Thyroid gland (tissue), 4 donors: Measurements from ENCODE around the gene TROAP. TPM values are rescaled to one million over a fixed set of nuclear protein-coding genes. Genes with fewer than 3 reads are reported as not detected.
"Not testable (repeated sequence)": the region's sequence is repeated elsewhere in the genome, so short reads cannot be mapped to it uniquely, and the experiment has no call there.

ENCODE experiments used
- DNase-seq, 2 donors: peaks; one replicate each; pipeline ENCODE4 v3.0.0-alpha.2; 2019
- H3K27ac ChIP-seq, 3 donors: fragments of 200-600 bp; sonication (generic); 1 replicate in 2 of 3; 2 replicates in 1 of 3; pipeline ENCODE4 v1.5.1; 2016 to 2019; ENCODE audit warnings: mild to moderate bottlenecking in 1 of 3, moderate library complexity in 1 of 3
- H3K27me3 ChIP-seq: fragments of 200-600 bp; sonication (generic); one replicate; pipeline ENCODE4 v1.5.1; 2019
- H3K36me3 ChIP-seq, 2 donors: fragments of 200-600 bp; sonication (generic); one replicate each; pipeline ENCODE4 v1.5.1; 2016 to 2019
- H3K4me1 ChIP-seq, 2 donors: fragments of 200-600 bp; sonication (generic); one replicate each; pipeline ENCODE4 v1.5.1; 2017 to 2019
- H3K4me3 ChIP-seq, 3 donors: fragments of 200-600 bp; sonication (generic); replicated peaks in 1 of 3; 1 replicate in 2 of 3; 2 replicates in 1 of 3; pipeline ENCODE4 v1.5.1; 2016; ENCODE audit warnings: mild to moderate bottlenecking in 1 of 3
- H3K9me3 ChIP-seq: fragments of 200-600 bp; sonication (generic); one replicate; pipeline ENCODE4 v1.5.1; 2017
- CTCF ChIP-seq, 6 experiments: fragments of 200-600 bp in 3 of 6; fragments of 450-650 bp in 3 of 6; sonication (generic) in 3 of 6; IDR thresholded peaks; one replicate each; pipeline ENCODE4 v1.5.1; 2016 to 2019; ENCODE audit warnings: antibody characterized with exemption in 6 of 6, mild to moderate bottlenecking in 2 of 6, inconsistent platforms in 1 of 6, moderate library complexity in 1 of 6
- POLR2A ChIP-seq, 2 donors: fragments of 450-650 bp; IDR thresholded peaks; one replicate each; pipeline ENCODE4 v1.6.1; 2017; ENCODE audit warnings: antibody characterized with exemption in 2 of 2, mild to moderate bottlenecking in 2 of 2, moderate library complexity in 1 of 2
- WGBS, 2 donors: methylation state at CpG; one replicate each; pipeline ENCODE4 v1.1.5; 2017; 5-methylcytosine and 5-hydroxymethylcytosine counted together
- intact Hi-C: fragments of 100-400 bp; cut with DNase I; formaldehyde crosslinking; loops from one replicate; pipeline ENCODE4 v1.15.1; 2023
- total RNA-seq, 4 donors: library from RNA; depleted of rRNA; stranded (reverse); fragments of >200 nt; gene quantifications; one replicate each; pipeline ENCODE4 v1.2.3, GENCODE V29; 2016

The TROAP gene
- total RNA-seq, 4 donors from 2014 or later, result 0.56 to 2.6 (median 0.96) TPM; not detected in 1

- peaks cover 6 to 9% of the 10 kb centered on the region in 2 donors for H3K4me1 ChIP-seq
- no peaks in the 10 kb centered on the region for H3K36me3 ChIP-seq
- TF ChIP-seq CTCF (IDR thresholded peaks at IDR 0.05), result no peak
- no peak for TF ChIP-seq POLR2A (IDR thresholded peaks at IDR 0.05)
- no peak overlapping the region for H3K4me3 ChIP-seq
- no peak for DNase-seq
- no peak overlapping the region for H3K27ac ChIP-seq
- no peaks in the 10 kb centered on the region for H3K9me3 ChIP-seq
- H3K27me3 ChIP-seq, result no peaks in the 10 kb centered on the region
- 93 to 96% methylated on average over 6 of the region's 6 CpGs for WGBS, 2 donors
- intact Hi-C loops, result no loop called here
Observed at GRCh38 chr12:49370539-49370938, 47.5 kb downstream of the TROAP start.

GRCh38 chr12:49375406-49375805 is 52.4 kb downstream of the TROAP start:
- no peak overlapping the region for H3K4me3 ChIP-seq
- TF ChIP-seq CTCF (IDR thresholded peaks at IDR 0.05), result no peak
- TF ChIP-seq POLR2A (IDR thresholded peaks at IDR 0.05), result no peak
- WGBS, 2 donors, result 83 to 100% methylated on average over 1 of the region's 1 CpG
- no peaks in the 10 kb centered on the region for H3K9me3 ChIP-seq
- no peaks in the 10 kb centered on the region for H3K4me1 ChIP-seq
- no peak for DNase-seq
- H3K36me3 ChIP-seq, result no peaks in the 10 kb centered on the region
- H3K27ac ChIP-seq, result no peak overlapping the region
- intact Hi-C loops, result no loop called here
- H3K27me3 ChIP-seq, result no peaks in the 10 kb centered on the region

- no peak for TF ChIP-seq POLR2A (IDR thresholded peaks at IDR 0.05)
- TF ChIP-seq CTCF (IDR thresholded peaks at IDR 0.05), result no peak
- no peaks in the 10 kb centered on the region for H3K9me3 ChIP-seq
- no peak overlapping the region for H3K4me3 ChIP-seq
- no peaks in the 10 kb centered on the region for H3K4me1 ChIP-seq
- DNase-seq, result no peak
- H3K36me3 ChIP-seq, result no peaks in the 10 kb centered on the region
- 89 to 90% methylated on average over 2 of the region's 2 CpGs for WGBS, 2 donors
- intact Hi-C loops, result no loop called here
- H3K27me3 ChIP-seq, result no peaks in the 10 kb centered on the region
- H3K27ac ChIP-seq, result no peak overlapping the region
Observed at GRCh38 chr12:49377386-49377785, 54.3 kb downstream of the TROAP start.

- H3K9me3 ChIP-seq, intact Hi-C loops, H3K27me3 ChIP-seq, H3K36me3 ChIP-seq, DNase-seq, H3K4me3 ChIP-seq, H3K4me1 ChIP-seq, H3K27ac ChIP-seq: not testable (repeated sequence)
- WGBS, 2 donors, result 97 to 99% methylated on average over 9 of the region's 9 CpGs
Observed at GRCh38 chr12:49380184-49380583, 57.1 kb downstream of the TROAP start.

Other genes starting within 250 kb of the TROAP start
- under 1 TPM; 0.17 to 0.94 (median 0.44) TPM for gene DHH, start 228.5 kb upstream of the TROAP start, total RNA-seq
- 10 to 100 TPM; 30.4 to 54.8 (median 46.6) TPM for gene LMBR1L, start 212.4 kb upstream of the TROAP start, total RNA-seq
- 100 to 1,000 TPM; 284 to 653 (median 477) TPM for gene TUBA1B, start 191.9 kb upstream of the TROAP start, total RNA-seq
- gene TUBA1A, start 134.2 kb upstream of the TROAP start, total RNA-seq, result 10 to 100 TPM; 24.6 to 64.4 (median 32.1) TPM
- gene TUBA1C, start 58.2 kb upstream of the TROAP start, total RNA-seq, result 100 to 1,000 TPM in 3 of 4 donors, 10 to 100 TPM in 1; 80.6 to 385 (median 212) TPM
- gene PRPH, start 28.1 kb upstream of the TROAP start, total RNA-seq, result under 1 TPM in 1 of 4 donors, not detected in 3; 0.67 TPM
- 1 to 10 TPM in 1 of 4 donors, under 1 TPM in 2, not detected in 1; 0.67 to 1.2 (median 0.73) TPM for gene C1QL4, start 13.9 kb downstream of the TROAP start, total RNA-seq
- 10 to 100 TPM; 10.3 to 19.5 (median 17.5) TPM for gene DNAJC22, start 23.6 kb downstream of the TROAP start, total RNA-seq
- gene SPATS2, start 44.2 kb downstream of the TROAP start, total RNA-seq, result 10 to 100 TPM; 24.7 to 37.8 (median 30.1) TPM
- 1 to 10 TPM in 2 of 4 donors, under 1 TPM in 1, not detected in 1; 0.94 to 2.2 (median 2.1) TPM for gene KCNH3, start 215.8 kb downstream of the TROAP start, total RNA-seq
- gene MCRS1, start 244.9 kb downstream of the TROAP start, total RNA-seq, result 100 to 1,000 TPM in 1 of 4 donors, 10 to 100 TPM in 3; 56.7 to 111 (median 69.2) TPM